ENCODE measurements around the gene ZNF789. TPM values are rescaled to one million over a fixed set of nuclear protein-coding genes. Genes with fewer than 3 reads are reported as not detected.
A peak's percentile ranks its signal among the peaks of the same experiment; 100 is the strongest.

Gene ZNF789
- total and polyA plus RNA-seq, 9 of the 15 experiments (the other 6 are each of a cell fraction or from before 2014, with no cell fraction given): 6.1 to 57.0 (median 24.8) TPM

- no peak for TF ChIP-seq ZBTB11 (CRISPR knock-in tag; IDR thresholded peaks at IDR 0.05)
- TF ChIP-seq PHTF2 (CRISPR knock-in tag; IDR thresholded peaks at IDR 0.05): no peak
- TF ChIP-seq ATF1 (CRISPR knock-in tag; IDR thresholded peaks at IDR 0.05): no peak
- TF ChIP-seq ATF1 (tag; IDR thresholded peaks at IDR 0.05): no peak
- peak; percentile 75; the same call in 1 of the 2 replicates for TF ChIP-seq TCF7 (IDR thresholded peaks at IDR 0.05; ENCODE audit: borderline replicate concordance)
- TF ChIP-seq FOXM1 (IDR thresholded peaks at IDR 0.05; ENCODE audit: low read depth): no peak
- TF ChIP-seq FOXM1 (CRISPR knock-in tag; IDR thresholded peaks at IDR 0.05; ENCODE audit: low read depth): no peak
- TF ChIP-seq DEAF1 (CRISPR knock-in tag; IDR thresholded peaks at IDR 0.05): no peak
- TF ChIP-seq FOXA3 (CRISPR knock-in tag; conservative IDR thresholded peaks at IDR 0.05 in 1 of 2, IDR thresholded peaks at IDR 0.05 in 1 of 2): 0 out of 4 replicates have a peak, but pooled peaks of 1 of the 2 experiments have one; percentile 46
- TF ChIP-seq TBL1XR1 (IDR thresholded peaks at IDR 0.05; ENCODE audit: low read length in 2 of 2): no peak
- TF ChIP-seq ZNF280B (CRISPR knock-in tag; IDR thresholded peaks at IDR 0.05): peak; percentile 95
- no peak for TF ChIP-seq FOXA1 (IDR thresholded peaks at IDR 0.05; ENCODE audit: borderline replicate concordance)
- TF ChIP-seq VEZF1 (CRISPR knock-in tag; IDR thresholded peaks at IDR 0.05): no peak
- TF ChIP-seq RUNX1 (IDR thresholded peaks at IDR 0.05; ENCODE audit: low read depth): no peak
Measured at GRCh38 chr7:99531354-99531765, 58.7 kb downstream of the ZNF789 start (continued).

Data from K562 (cell line).